Mucosa of stomach (tissue), 1 donor: Measurements from ENCODE around the gene SORT1.
"Not testable (repeated sequence)": the region's sequence is repeated elsewhere in the genome, so short reads cannot be mapped to it uniquely, and the experiment has no call there.

Experiments
- H3K27me3 ChIP-seq: one replicate; pipeline ENCODE4 v1.7.0; 2013; ENCODE audit warnings: mild to moderate bottlenecking, low read length; ENCODE audit not compliant: control insufficient read depth, insufficient read depth
- H3K36me3 ChIP-seq: one replicate; pipeline ENCODE4 v1.7.0; 2013; ENCODE audit warnings: low read length; ENCODE audit not compliant: control insufficient read depth, insufficient read depth
- H3K4me1 ChIP-seq: one replicate; pipeline ENCODE4 v1.7.0; 2013; ENCODE audit warnings: mild to moderate bottlenecking, low read length; ENCODE audit not compliant: control insufficient read depth, insufficient read depth
- H3K4me3 ChIP-seq: one replicate; pipeline ENCODE4 v1.7.0; 2013; ENCODE audit warnings: low read length
- H3K9ac ChIP-seq: one replicate; pipeline ENCODE4 v1.7.0; 2013; ENCODE audit warnings: mild to moderate bottlenecking, low read length, moderate library complexity
- H3K9me3 ChIP-seq: one replicate; pipeline ENCODE4 v1.7.0; 2013; ENCODE audit warnings: mild to moderate bottlenecking, low read length, moderate library complexity; ENCODE audit not compliant: control insufficient read depth
- donor health status: Pancreatic carcinoma.

The SORT1 gene

GRCh38 chr1:109299558-109300343 is 98.0 kb downstream of the SORT1 start:
- H3K36me3 ChIP-seq: no peaks in the 10 kb centered on the region
- H3K27me3 ChIP-seq: no peaks in the 10 kb centered on the region
- H3K9ac ChIP-seq: no peak overlapping the region
- H3K9me3 ChIP-seq: no peaks in the 10 kb centered on the region
- no peak overlapping the region for H3K4me3 ChIP-seq
- H3K4me1 ChIP-seq: no peaks in the 10 kb centered on the region

- Histone ChIP-seq H3K9ac (no peak overlapping the region), H3K9me3 (no peaks in the 10 kb centered on the region), H3K27me3 (no peaks in the 10 kb centered on the region), H3K4me3 (no peak overlapping the region), H3K4me1 (no peaks in the 10 kb centered on the region), H3K36me3 (no peaks in the 10 kb centered on the region)
These were observed 98.8 kb downstream of the SORT1 start for GRCh38 chr1:109298666-109299557.

- Histone ChIP-seq H3K9ac (no peak overlapping the region), H3K4me1 (no peaks in the 10 kb centered on the region)
These were observed 100.9 kb downstream of the SORT1 start for GRCh38 chr1:109296782-109297181.

GRCh38 chr1:109295712-109296415 is 101.9 kb downstream of the SORT1 start:
- Histone ChIP-seq H3K4me1 (no peaks in the 10 kb centered on the region), H3K9ac (no peak overlapping the region), H3K27me3 (no peaks in the 10 kb centered on the region), H3K4me3 (no peak overlapping the region), H3K9me3 (no peaks in the 10 kb centered on the region), H3K36me3 (no peaks in the 10 kb centered on the region)

More at GRCh38 chr1:109296782-109297181, 100.9 kb downstream of the SORT1 start:
- Histone ChIP-seq H3K27me3 (no peaks in the 10 kb centered on the region), H3K36me3 (no peaks in the 10 kb centered on the region), H3K9me3 (no peaks in the 10 kb centered on the region), H3K4me3 (no peak overlapping the region)

- H3K27me3 ChIP-seq: no peaks in the 10 kb centered on the region
- no peaks in the 10 kb centered on the region for H3K9me3 ChIP-seq
- H3K4me1 ChIP-seq: no peaks in the 10 kb centered on the region
- no peak overlapping the region for H3K9ac ChIP-seq
- no peaks in the 10 kb centered on the region for H3K36me3 ChIP-seq
- no peak overlapping the region for H3K4me3 ChIP-seq
These were observed 103.2 kb downstream of the SORT1 start for GRCh38 chr1:109294481-109294880.

GRCh38 chr1:109293026-109293425 is 104.7 kb downstream of the SORT1 start:
- no peaks in the 10 kb centered on the region for H3K27me3 ChIP-seq
- H3K9ac ChIP-seq: no peak overlapping the region
- no peaks in the 10 kb centered on the region for H3K9me3 ChIP-seq

GRCh38 chr1:109292364-109292763 is 105.4 kb downstream of the SORT1 start:
- no peak overlapping the region for H3K9ac ChIP-seq
- no peak overlapping the region for H3K4me3 ChIP-seq
- no peaks in the 10 kb centered on the region for H3K4me1 ChIP-seq
- no peaks in the 10 kb centered on the region for H3K36me3 ChIP-seq
- H3K27me3 ChIP-seq: no peaks in the 10 kb centered on the region
- H3K9me3 ChIP-seq: no peaks in the 10 kb centered on the region

More at GRCh38 chr1:109293026-109293425, 104.7 kb downstream of the SORT1 start:
- no peaks in the 10 kb centered on the region for H3K4me1 ChIP-seq
- H3K4me3 ChIP-seq: no peak overlapping the region
- no peaks in the 10 kb centered on the region for H3K36me3 ChIP-seq

- Histone ChIP-seq H3K36me3 (no peaks in the 10 kb centered on the region), H3K27me3 (no peaks in the 10 kb centered on the region), H3K9ac (no peak overlapping the region), H3K4me3 (no peak overlapping the region), H3K9me3 (no peaks in the 10 kb centered on the region), H3K4me1 (no peaks in the 10 kb centered on the region)
These were observed 106.7 kb downstream of the SORT1 start for GRCh38 chr1:109290998-109291397.

GRCh38 chr1:109290137-109290536 is 107.6 kb downstream of the SORT1 start:
- H3K9ac ChIP-seq: no peak overlapping the region
- no peak overlapping the region for H3K4me3 ChIP-seq
- no peaks in the 10 kb centered on the region for H3K27me3 ChIP-seq
- H3K9me3 ChIP-seq: no peaks in the 10 kb centered on the region
- H3K36me3 ChIP-seq: no peaks in the 10 kb centered on the region
- H3K4me1 ChIP-seq: no peaks in the 10 kb centered on the region

GRCh38 chr1:109286762-109287161 is 111.0 kb downstream of the SORT1 start:
- not testable (repeated sequence) for H3K4me3 ChIP-seq, H3K36me3 ChIP-seq, H3K27me3 ChIP-seq, H3K9me3 ChIP-seq, H3K9ac ChIP-seq
- peaks cover 14% of the 10 kb centered on the region for H3K4me1 ChIP-seq

GRCh38 chr1:109283748-109284600 is 113.7 kb downstream of the SORT1 start:
- H3K4me1 ChIP-seq: peaks cover 19% of the 10 kb centered on the region
- H3K27me3 ChIP-seq: no peaks in the 10 kb centered on the region
- no peaks in the 10 kb centered on the region for H3K9me3 ChIP-seq
- H3K4me3 ChIP-seq: peak overlapping the region; percentile 55
- H3K36me3 ChIP-seq: no peaks in the 10 kb centered on the region
- peak overlapping the region; percentile 48 for H3K9ac ChIP-seq
